Activated CD4-positive, CD25-positive, alpha-beta regulatory T cell treated with anti-CD3 and anti-CD28 coated beads, Interleukin-2, amount 50 U/mL, for 72 hours (primary cell): Measurements from ENCODE around the gene CADM4.
"Not testable (repeated sequence)": the region's sequence is repeated elsewhere in the genome, so short reads cannot be mapped to it uniquely, and the experiment has no call there.

Source experiments
- DNase-seq: peaks from one replicate; pipeline ENCODE4 v3.0.0; 2021

The CADM4 gene

GRCh38 chr19:43660971-43661360 lies 21.3 kb upstream of the CADM4 start:
- no peak for DNase-seq

- no peak for DNase-seq
These were observed 20.8 kb upstream of the CADM4 start for GRCh38 chr19:43660301-43660970.

GRCh38 chr19:43658494-43658893 lies 18.8 kb upstream of the CADM4 start:
- no peak for DNase-seq

- no peak for DNase-seq
These were observed 18.4 kb upstream of the CADM4 start for GRCh38 chr19:43658001-43658400.

GRCh38 chr19:43656436-43656835 lies 16.8 kb upstream of the CADM4 start:
- DNase-seq, result no peak

GRCh38 chr19:43652546-43652874 lies 12.9 kb upstream of the CADM4 start:
- no peak for DNase-seq

- DNase-seq, result no peak
These were observed 12.3 kb upstream of the CADM4 start for GRCh38 chr19:43651758-43652545.

GRCh38 chr19:43650276-43650675 lies 10.6 kb upstream of the CADM4 start:
- not testable (repeated sequence) for DNase-seq

GRCh38 chr19:43649514-43649913 lies 9.9 kb upstream of the CADM4 start:
- DNase-seq, result no peak

GRCh38 chr19:43648633-43649032 lies 9.0 kb upstream of the CADM4 start:
- no peak for DNase-seq

GRCh38 chr19:43644181-43644580 lies 4.5 kb upstream of the CADM4 start:
- DNase-seq, result no peak

- DNase-seq, result no peak
These were observed 3.7 kb upstream of the CADM4 start for GRCh38 chr19:43643326-43643725.

- no peak for DNase-seq
These were observed 2.9 kb upstream of the CADM4 start for GRCh38 chr19:43642531-43642930.

GRCh38 chr19:43641333-43641732 lies 1.7 kb upstream of the CADM4 start:
- no peak for DNase-seq

GRCh38 chr19:43640424-43640757 lies 741 bp upstream of the CADM4 start:
- no peak for DNase-seq

GRCh38 chr19:43638995-43639518 lies 593 bp downstream of the CADM4 start:
- DNase-seq, result no peak

- no peak for DNase-seq
These were observed 1.2 kb downstream of the CADM4 start for GRCh38 chr19:43638214-43638994.

- no peak for DNase-seq
These were observed 3.4 kb downstream of the CADM4 start for GRCh38 chr19:43636121-43636683.

GRCh38 chr19:43635561-43635940 lies 4.1 kb downstream of the CADM4 start:
- not testable (repeated sequence) for DNase-seq

GRCh38 chr19:43634872-43635560 lies 4.6 kb downstream of the CADM4 start:
- no peak for DNase-seq

- no peak for DNase-seq
These were observed 5.2 kb downstream of the CADM4 start for GRCh38 chr19:43634506-43634871.

GRCh38 chr19:43634068-43634467 lies 5.6 kb downstream of the CADM4 start:
- DNase-seq, result no peak

GRCh38 chr19:43633520-43633919 lies 6.1 kb downstream of the CADM4 start:
- no peak for DNase-seq
